HepG2 (cell line): ENCODE data around the gene PPM1H. TPM values are rescaled to one million over a fixed set of nuclear protein-coding genes. Genes with fewer than 3 reads are reported as not detected.

Experiments used
- ATAC-seq: fragments of 200-7000 bp; cut with Tn5 transposase; 3 replicates; pipeline ENCODE4 v1.9.1; 2020; ENCODE audit warnings: mild to moderate bottlenecking, moderate library complexity
- BruUV-seq: library from RNA; stranded (reverse); fragments of 400-500 nt; replicated peaks from 2 replicates; lab custom pipeline; 2021; lab: Mats Ljungman, UMichigan
- CTCF ChIA-PET: fragments of 300-600 bp; formaldehyde crosslinking; extraction: SDS; loops from one replicate; lab custom pipeline; 2021; ENCODE audit warnings: low total read pairs, inconsistent platforms, low intra/inter-chr PET ratio; lab: Yijun Ruan, JAX
- POLR2A ChIA-PET: fragments of 350-600 bp; sonication (Branson Sonifier 250); formaldehyde crosslinking; loops from one replicate; lab custom pipeline; 2020; ENCODE audit warnings: antibody characterized with exemption, inconsistent platforms; lab: Yijun Ruan, JAX
- DNase-seq: peaks from one replicate; pipeline ENCODE4 v3.0.0-alpha.2; 2015; ENCODE audit warnings: low spot score
- FAIRE-seq: peaks from 3 replicates; lab custom pipeline; 2011; peaks lifted over from hg19 to GRCh38; lab: Jason Lieb, UNC
- H2AFZ ChIP-seq: one replicate; pipeline ENCODE4 v1.6.1; 2011; ENCODE audit warnings: low read length, inconsistent platforms
- H3K27ac ChIP-seq: fragments of 300-600 bp; 3 replicates; pipeline ENCODE4 v1.8.0; 2011; ENCODE audit warnings: mixed run types, mild to moderate bottlenecking, mixed read lengths, low read length, inconsistent platforms; ENCODE audit not compliant: insufficient read depth; ENCODE audit errors: extremely low read length
- H3K27me3 ChIP-seq, 2 experiments: fragments of 200-600 bp in 1 of 2; 2 replicates in 1 of 2; 3 replicates in 1 of 2; pipeline versions ENCODE4 v1.6.0 to v1.8.0; 2011; ENCODE audit warnings: low read length in 2 of 2, mild to moderate bottlenecking in 2 of 2, moderate library complexity in 2 of 2, inconsistent platforms in 1 of 2; ENCODE audit not compliant: insufficient read depth in 2 of 2, control insufficient read depth in 1 of 2
- H3K36me3 ChIP-seq, 2 experiments: fragments of 200-600 bp in 1 of 2; replicated peaks in 1 of 2; 2 replicates in 1 of 2; 3 replicates in 1 of 2; pipeline versions ENCODE4 v1.5.1 to v1.8.0; 2011; ENCODE audit warnings: low read length in 2 of 2, inconsistent platforms in 1 of 2; ENCODE audit not compliant: insufficient read depth in 2 of 2, control insufficient read depth in 1 of 2
- H3K4me1 ChIP-seq: 2 replicates; pipeline ENCODE4 v1.5.1; 2012; ENCODE audit warnings: low read length, inconsistent platforms; ENCODE audit not compliant: insufficient read depth
- H3K4me2 ChIP-seq: 2 replicates; pipeline ENCODE4 v1.6.0; 2011; ENCODE audit warnings: low read depth, low read length, inconsistent platforms
- H3K4me3 ChIP-seq, 3 experiments: fragments of 200-600 bp in 1 of 3; sonication (generic), shearing (Covaris generic) in 1 of 3; replicated peaks in 1 of 3; 2 replicates each; pipeline ENCODE4 v1.5.1; 2011 to 2016; ENCODE audit warnings: low read length in 3 of 3, inconsistent platforms in 2 of 3, low read depth in 2 of 3, mild to moderate bottlenecking in 2 of 3, control low read depth in 1 of 3, mixed read lengths in 1 of 3; ENCODE audit not compliant: insufficient read depth in 1 of 3
- H3K79me2 ChIP-seq: one replicate; pipeline ENCODE4 v1.6.1; 2011; ENCODE audit warnings: low read length, inconsistent platforms; ENCODE audit not compliant: insufficient read depth
- H3K9ac ChIP-seq: 2 replicates; pipeline ENCODE4 v1.6.0; 2011; ENCODE audit warnings: mild to moderate bottlenecking, low read depth, low read length, inconsistent platforms; ENCODE audit not compliant: insufficient read depth
- H3K9me3 ChIP-seq: 2 replicates; pipeline ENCODE4 v1.5.1; 2012; ENCODE audit warnings: mild to moderate bottlenecking, low read length
- H4K20me1 ChIP-seq: 2 replicates; pipeline ENCODE4 v1.6.0; 2011; ENCODE audit warnings: inconsistent platforms, mild to moderate bottlenecking, low read length, moderate library complexity; ENCODE audit not compliant: insufficient read depth
- CREBL2 ChIP-seq: sonication (generic); formaldehyde crosslinking; IDR thresholded peaks from 2 replicates; pipeline ENCODE4 v1.8.1; 2023; ENCODE audit warnings: missing genetic modification reagents, mild to moderate bottlenecking, borderline replicate concordance
- GPN1 ChIP-seq: sonication (generic); formaldehyde crosslinking; IDR thresholded peaks from 2 replicates; pipeline ENCODE4 v1.5.1; 2020; ENCODE audit warnings: missing genetic modification reagents, borderline replicate concordance
- HNF1B ChIP-seq: sonication (generic); formaldehyde crosslinking; IDR thresholded peaks from 2 replicates; pipeline ENCODE4 v1.5.1; 2020; ENCODE audit warnings: mild to moderate bottlenecking, moderate library complexity, missing genetic modification reagents
- HOXD1 ChIP-seq: sonication (generic); formaldehyde crosslinking; IDR thresholded peaks from 2 replicates; pipeline ENCODE4 v1.5.0; 2020; ENCODE audit warnings: missing genetic modification reagents
- LBX2 ChIP-seq: sonication (generic); formaldehyde crosslinking; IDR thresholded peaks from 2 replicates; pipeline ENCODE4 v1.5.0; 2020; ENCODE audit warnings: missing genetic modification reagents, mild to moderate bottlenecking, borderline replicate concordance
- NFKBIZ ChIP-seq: IDR thresholded peaks from 2 replicates; pipeline ENCODE4 v1.6.1; 2018; ENCODE audit warnings: missing genetic modification reagents, missing compliant biosample characterization
- NONO ChIP-seq, 2 experiments: fragments of 450-650 bp in 1 of 2; sonication (generic) in 1 of 2; formaldehyde crosslinking in 1 of 2; IDR thresholded peaks in 1 of 2; conservative IDR thresholded peaks in 1 of 2; 2 replicates each; pipeline versions ENCODE4 v1.6.1 to v1.8.0; 2017 to 2022; ENCODE audit warnings: mild to moderate bottlenecking in 1 of 2, missing genetic modification reagents in 1 of 2, moderate library complexity in 1 of 2
- PITX1 ChIP-seq: sonication (generic); formaldehyde crosslinking; IDR thresholded peaks from 2 replicates; pipeline ENCODE4 v1.5.1; 2020; ENCODE audit warnings: mild to moderate bottlenecking, missing genetic modification reagents
- POLR2AphosphoS5 ChIP-seq: IDR thresholded peaks from 2 replicates; pipeline ENCODE4 v1.6.1; 2012; ENCODE audit warnings: low read depth, low read length
- PRPF4 ChIP-seq: fragments of 200-400 bp; formaldehyde crosslinking; IDR thresholded peaks from 2 replicates; pipeline ENCODE4 v1.6.1; 2016; ENCODE audit warnings: low read length, low read depth; ENCODE audit not compliant: poor library complexity, severe bottlenecking
- RXRB ChIP-seq: IDR thresholded peaks from 2 replicates; pipeline ENCODE4 v1.6.1; 2016; ENCODE audit warnings: borderline replicate concordance, missing genetic modification reagents, missing compliant biosample characterization
- ZBTB43 ChIP-seq: sonication (generic); formaldehyde crosslinking; conservative IDR thresholded peaks from 2 replicates; pipeline ENCODE4 v1.4.0; 2020; ENCODE audit warnings: missing genetic modification reagents
- ZNF768 ChIP-seq: sonication (generic); formaldehyde crosslinking; IDR thresholded peaks from 2 replicates; pipeline ENCODE4 v1.4.0; 2020; ENCODE audit warnings: missing genetic modification reagents
- ZNF782 ChIP-seq: sonication (generic); formaldehyde crosslinking; IDR thresholded peaks from 2 replicates; pipeline ENCODE4 v1.4.0; 2020; ENCODE audit warnings: missing genetic modification reagents, mild to moderate bottlenecking, borderline replicate concordance
- WGBS: methylation state at CpG from one replicate; pipeline ENCODE4 v1.1.6; 2017; ENCODE audit warnings: low lambda C conversion rate; 5-methylcytosine and 5-hydroxymethylcytosine counted together
- in situ Hi-C: cut with HindIII; loops from 2 replicates; pipeline ENCODE4 v1.10.0; 2017; ENCODE audit warnings: low pct_unique_long_range_greater_than_20kb; ENCODE audit not compliant: extremely low pct_ligation_motif_present
- intact Hi-C: fragments of 100-400 bp; cut with micrococcal nuclease; formaldehyde crosslinking; loops from one replicate; pipeline ENCODE4 v1.10.0; 2022; ENCODE audit not compliant: unreplicated experiment
- polyA plus RNA-seq, 8 experiments: library from polyadenylated mRNA; depleted of rRNA in 3 of 8; stranded (reverse) in 7 of 8; unstranded in 1 of 8; fragments of >200 nt; fragmentation: Illumina TruSeq in 4 of 8; extraction: Trizol in 4 of 8; gene quantifications; 2 replicates each; pipeline versions ENCODE4 v1.2.1 to v1.2.3, GENCODE V29; 2011 to 2016; ENCODE audit warnings: low read depth in 4 of 8, missing spikeins in 1 of 8, mixed read lengths in 1 of 8; ENCODE audit not compliant: insufficient read depth in 1 of 8
- total RNA-seq, 5 experiments: library from RNA; depleted of rRNA; stranded (reverse); fragments of >200 nt; fragmentation: Illumina TruSeq; extraction: Trizol; gene quantifications; 2 replicates each; pipeline ENCODE4 v1.2.3, GENCODE V29; 2016; ENCODE audit warnings: low read depth in 1 of 5

PPM1H gene
- total and polyA plus RNA-seq, 2 of the 13 experiments (the other 11 are each of a cell fraction or from before 2014, with no cell fraction given), result 29.1 to 38.1 TPM

- TF ChIP-seq HOXD1 (CRISPR knock-in tag), result no peak
- no peak for TF ChIP-seq PITX1 (CRISPR knock-in tag)
- TF ChIP-seq RXRB, result no peak
- TF ChIP-seq ZNF782 (CRISPR knock-in tag), result no peak
- no peak for TF ChIP-seq ZBTB43
- H3K4me3 ChIP-seq, result no peak overlapping the region
- POLR2A ChIA-PET, result no interaction called here
- H3K9ac ChIP-seq, result no peak overlapping the region
- H2AFZ ChIP-seq, result no peak overlapping the region
- no peak overlapping the region for H3K27ac ChIP-seq
- H3K4me1 ChIP-seq, result no peaks in the 10 kb centered on the region
- no peaks in the 10 kb centered on the region for H3K27me3 ChIP-seq
- BruUV-seq, result no TSS peak
- ATAC-seq, result no peak
- no peak for DNase-seq
- peaks cover 23 to 66% of the 10 kb centered on the region in 2 experiments for H3K36me3 ChIP-seq
- H3K9me3 ChIP-seq, result no peaks in the 10 kb centered on the region
- intact Hi-C loops, result no loop called here
- CTCF ChIA-PET, result no interaction called here
- H4K20me1 ChIP-seq, result no peaks in the 10 kb centered on the region; the same call in 1 of the 2 replicates
- WGBS, result 95% methylated on average over 8 of the region's 8 CpGs
- FAIRE-seq, result no peak
- no peak overlapping the region for H3K4me2 ChIP-seq
- in situ Hi-C loops, result no loop called here
- H3K79me2 ChIP-seq, result no peaks in the 10 kb centered on the region
Observed at GRCh38 chr12:62720661-62721330, 214.2 kb downstream of the PPM1H start.

GRCh38 chr12:62720025-62720424 is 214.9 kb downstream of the PPM1H start:
- H3K79me2 ChIP-seq, result no peaks in the 10 kb centered on the region
- no peak overlapping the region for H3K27ac ChIP-seq
- H4K20me1 ChIP-seq, result no peaks in the 10 kb centered on the region; the same call in 1 of the 2 replicates
- no peaks in the 10 kb centered on the region for H3K27me3 ChIP-seq
- H3K9ac ChIP-seq, result no peak overlapping the region
- ChIA-PET POLR2A (no interaction called here), CTCF (no interaction called here)
- H3K4me2 ChIP-seq, result no peak overlapping the region
- no peaks in the 10 kb centered on the region for H3K9me3 ChIP-seq
- no peaks in the 10 kb centered on the region for H3K4me1 ChIP-seq
- FAIRE-seq (no peak), DNase-seq (no peak), ATAC-seq (no peak)
- no peak overlapping the region for H3K4me3 ChIP-seq
- in situ Hi-C loops (no loop called here), intact Hi-C loops (no loop called here)
- no TSS peak for BruUV-seq
- 95% methylated on average over 2 of the region's 2 CpGs for WGBS
- peaks cover 23 to 74% of the 10 kb centered on the region in 2 experiments for H3K36me3 ChIP-seq
- H2AFZ ChIP-seq, result no peak overlapping the region
- TF ChIP-seq NFKBIZ (CRISPR knock-in tag), result no peak
- TF ChIP-seq PRPF4, result no peak
- TF ChIP-seq HNF1B (CRISPR knock-in tag), result no peak
- no peak for TF ChIP-seq ZNF768 (CRISPR knock-in tag)
- TF ChIP-seq POLR2AphosphoS5, result no peak
- no peak for TF ChIP-seq CREBL2 (CRISPR knock-in tag)
- no peak for TF ChIP-seq LBX2
- no peak for TF ChIP-seq NONO (IDR thresholded peaks at IDR 0.05)
- TF ChIP-seq NONO (CRISPR knock-in tag; conservative IDR thresholded peaks at IDR 0.05), result no peak
- no peak for TF ChIP-seq GPN1 (CRISPR knock-in tag)
